ENCODE results near the gene DAPK2.
"Not testable (repeated sequence)": the region's sequence is repeated elsewhere in the genome, so short reads cannot be mapped to it uniquely, and the experiment has no call there.

Gene DAPK2

GRCh38 chr15:64046421-64047153 lies at the start of gene DAPK2:
DAPK2 (minus strand) TSS chr15:64046485; CDS start chr15:64040261, 6,224 bp downstream.
- peak; percentile 9 for DNase-seq

- no peak for DNase-seq
Observed at GRCh38 chr15:64095431-64095794, 49.1 kb upstream of the DAPK2 start.

- peak; percentile 89 for DNase-seq
Observed at GRCh38 chr15:64093627-64094417, 47.5 kb upstream of the DAPK2 start, which contains the start of gene CIAO2A. CIAO2A (minus strand) TSS chr15:64093838; CDS start chr15:64093768, 70 bp downstream.

- peak; percentile 5 for DNase-seq
Observed at GRCh38 chr15:64092864-64093626, 46.8 kb upstream of the DAPK2 start.

- DNase-seq: no peak
Observed at GRCh38 chr15:64092075-64092820, 46.0 kb upstream of the DAPK2 start.

GRCh38 chr15:64090527-64090926 lies 44.2 kb upstream of the DAPK2 start:
- no peak for DNase-seq

- DNase-seq: no peak
Observed at GRCh38 chr15:64089543-64090280, 43.4 kb upstream of the DAPK2 start.

- no peak for DNase-seq
Observed at GRCh38 chr15:64082757-64083156, 36.5 kb upstream of the DAPK2 start.

- DNase-seq: not testable (repeated sequence)
Observed at GRCh38 chr15:64073496-64073895, 27.2 kb upstream of the DAPK2 start.

- DNase-seq: no peak
Observed at GRCh38 chr15:64072812-64073211, 26.5 kb upstream of the DAPK2 start.

- DNase-seq: no peak
Observed at GRCh38 chr15:64071931-64072765, 25.9 kb upstream of the DAPK2 start.

- DNase-seq: no peak
Observed at GRCh38 chr15:64070965-64071851, 24.9 kb upstream of the DAPK2 start.

- no peak for DNase-seq
Observed at GRCh38 chr15:64070106-64070505, 23.8 kb upstream of the DAPK2 start.

- DNase-seq: no peak
Observed at GRCh38 chr15:64068133-64068532, 21.8 kb upstream of the DAPK2 start.

- peak; percentile 14 for DNase-seq
Observed at GRCh38 chr15:64067564-64068030, 21.3 kb upstream of the DAPK2 start.

GRCh38 chr15:64066451-64066850 lies 20.2 kb upstream of the DAPK2 start:
- DNase-seq: no peak

GRCh38 chr15:64060716-64061115 lies 14.4 kb upstream of the DAPK2 start:
- no peak for DNase-seq

GRCh38 chr15:64059104-64059503 lies 12.8 kb upstream of the DAPK2 start:
- DNase-seq: not testable (repeated sequence)

GRCh38 chr15:64058279-64058678 lies 12.0 kb upstream of the DAPK2 start:
- no peak for DNase-seq

GRCh38 chr15:64053674-64054073 lies 7.4 kb upstream of the DAPK2 start:
- not testable (repeated sequence) for DNase-seq

Measured in NCI-H510A (cell line).